ENCODE results near the gene GSG1.
"Not testable (repeated sequence)": the region's sequence is repeated elsewhere in the genome, so short reads cannot be mapped to it uniquely, and the experiment has no call there.

Gene GSG1

GRCh38 chr12:13091832-13092231, 11.6 kb downstream of the GSG1 start:
- no peak overlapping the region for H3K27ac ChIP-seq
- TF ChIP-seq, protein P1, sequence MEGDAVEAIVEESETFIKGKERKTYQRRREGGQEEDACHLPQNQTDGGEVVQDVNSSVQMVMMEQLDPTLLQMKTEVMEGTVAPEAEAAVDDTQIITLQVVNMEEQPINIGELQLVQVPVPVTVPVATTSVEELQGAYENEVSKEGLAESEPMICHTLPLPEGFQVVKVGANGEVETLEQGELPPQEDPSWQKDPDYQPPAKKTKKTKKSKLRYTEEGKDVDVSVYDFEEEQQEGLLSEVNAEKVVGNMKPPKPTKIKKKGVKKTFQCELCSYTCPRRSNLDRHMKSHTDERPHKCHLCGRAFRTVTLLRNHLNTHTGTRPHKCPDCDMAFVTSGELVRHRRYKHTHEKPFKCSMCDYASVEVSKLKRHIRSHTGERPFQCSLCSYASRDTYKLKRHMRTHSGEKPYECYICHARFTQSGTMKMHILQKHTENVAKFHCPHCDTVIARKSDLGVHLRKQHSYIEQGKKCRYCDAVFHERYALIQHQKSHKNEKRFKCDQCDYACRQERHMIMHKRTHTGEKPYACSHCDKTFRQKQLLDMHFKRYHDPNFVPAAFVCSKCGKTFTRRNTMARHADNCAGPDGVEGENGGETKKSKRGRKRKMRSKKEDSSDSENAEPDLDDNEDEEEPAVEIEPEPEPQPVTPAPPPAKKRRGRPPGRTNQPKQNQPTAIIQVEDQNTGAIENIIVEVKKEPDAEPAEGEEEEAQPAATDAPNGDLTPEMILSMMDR (IDR thresholded peaks at IDR 0.05), result no peak
- TF ChIP-seq ZFX (IDR thresholded peaks at IDR 0.05; ENCODE audit: borderline replicate concordance), result no peak

DNA sequence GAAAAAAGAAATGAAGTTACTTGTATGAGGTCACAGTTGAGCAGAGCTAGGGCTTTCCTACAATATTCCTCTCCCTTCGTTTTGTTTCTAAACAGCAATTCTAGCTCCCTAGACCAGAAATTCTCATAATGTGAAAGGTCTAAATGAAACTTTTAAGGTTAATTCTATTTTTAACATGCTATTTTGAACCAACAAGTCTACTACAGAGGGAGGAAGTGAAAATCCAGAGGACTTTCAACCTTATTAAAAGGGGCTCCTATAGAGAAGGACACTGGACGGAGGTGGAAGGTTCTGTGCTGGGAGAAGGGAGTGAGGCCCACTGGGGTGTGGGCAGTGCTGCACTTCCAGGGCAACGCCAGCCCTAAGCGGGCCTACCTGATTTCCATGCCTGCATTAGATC, 13.4 kb downstream of the GSG1 start:
- no peak overlapping the region for H3K27ac ChIP-seq
- TF ChIP-seq ZFX (IDR thresholded peaks at IDR 0.05; ENCODE audit: borderline replicate concordance), result no peak
- TF ChIP-seq, protein P1 (IDR thresholded peaks at IDR 0.05), result no peak

DNA sequence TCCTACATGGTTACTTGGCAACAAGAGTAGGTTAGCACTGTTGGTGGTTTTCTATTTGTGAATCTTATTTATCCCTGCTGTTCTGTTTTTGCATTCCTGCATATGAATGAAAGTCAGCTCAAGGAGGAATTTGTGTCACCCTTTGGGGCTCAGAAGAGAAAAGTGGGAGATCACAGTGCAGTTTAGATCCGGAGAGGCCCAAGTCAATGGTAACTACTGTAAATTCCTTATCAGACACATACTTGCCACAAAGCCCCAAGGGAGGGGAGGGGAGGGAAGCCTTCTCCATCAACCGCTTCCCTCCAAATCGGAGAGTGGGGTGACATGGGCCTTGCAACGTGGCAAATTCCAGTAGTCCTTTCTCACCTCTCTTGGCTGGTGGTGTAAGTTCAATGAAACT, 15.0 kb downstream of the GSG1 start:
- TF ChIP-seq, protein P1 (IDR thresholded peaks at IDR 0.05), result no peak
- no peak for TF ChIP-seq ZFX (IDR thresholded peaks at IDR 0.05; ENCODE audit: borderline replicate concordance)
- H3K27ac ChIP-seq, result no peak overlapping the region

DNA sequence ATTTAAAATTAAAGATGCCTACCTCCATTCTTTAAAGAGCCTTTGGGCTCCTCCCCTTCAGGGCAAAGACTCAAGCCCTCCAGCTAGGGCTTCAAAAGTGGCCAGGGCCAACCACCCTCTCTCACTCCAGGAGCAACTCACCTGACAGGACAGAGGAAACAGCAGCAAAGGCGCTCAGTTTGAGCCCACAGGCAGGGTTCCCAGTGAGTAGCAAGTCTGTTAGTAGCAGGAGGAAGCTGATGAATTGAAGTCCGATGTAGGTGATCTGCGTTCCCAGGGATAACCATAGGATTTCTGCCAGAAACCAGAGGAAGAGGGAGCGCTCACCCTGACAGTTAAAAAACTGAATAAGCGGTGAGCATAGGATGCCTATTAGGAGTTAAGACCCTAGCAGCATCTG, 15.7 kb downstream of the GSG1 start:
- H3K27ac ChIP-seq, result no peak overlapping the region
- TF ChIP-seq, protein P1 (IDR thresholded peaks at IDR 0.05), result no peak
- no peak for TF ChIP-seq ZFX (IDR thresholded peaks at IDR 0.05; ENCODE audit: borderline replicate concordance)

DNA sequence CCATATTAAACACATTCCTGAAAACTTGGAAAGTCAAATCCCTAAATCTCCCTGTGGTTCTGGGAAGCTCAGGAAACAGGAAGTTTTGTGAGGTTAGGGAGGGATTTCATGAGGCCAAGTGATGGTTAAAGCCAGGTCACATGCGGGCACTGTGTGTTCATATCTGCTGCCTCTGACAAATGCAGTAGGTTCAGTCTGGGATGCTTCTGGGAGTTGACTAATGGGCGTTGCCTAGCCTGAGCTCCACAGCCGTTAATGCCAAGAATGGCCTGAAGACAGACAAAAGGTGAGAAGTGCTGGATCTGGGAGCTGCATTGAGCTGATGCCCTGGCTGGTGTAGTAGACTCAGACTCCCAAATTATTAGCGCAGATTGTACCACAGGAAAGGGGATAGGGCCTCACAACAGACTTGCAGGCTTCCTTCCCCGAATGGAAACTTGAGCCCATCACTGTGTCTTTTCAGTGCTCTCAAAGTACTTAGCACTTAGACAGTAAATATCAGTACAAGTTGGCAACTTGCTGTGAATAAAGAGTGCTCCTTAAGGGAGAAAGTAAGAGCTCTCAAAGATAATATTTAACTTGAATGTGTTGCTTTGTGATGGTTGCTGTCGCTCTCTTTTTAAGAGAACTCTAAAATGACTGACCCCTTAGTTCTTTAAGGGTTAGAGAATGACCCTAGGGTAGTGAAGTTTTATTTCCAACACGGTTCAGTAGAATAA, 17.3 kb downstream of the GSG1 start:
- TF ChIP-seq ZFX (IDR thresholded peaks at IDR 0.05; ENCODE audit: borderline replicate concordance), result no peak
- TF ChIP-seq, protein P1 (IDR thresholded peaks at IDR 0.05), result no peak
- no peak overlapping the region for H3K27ac ChIP-seq

GRCh38 chr12:13084898-13085640, 18.4 kb downstream of the GSG1 start:
- no peak overlapping the region for H3K27ac ChIP-seq
- TF ChIP-seq ZFX (IDR thresholded peaks at IDR 0.05; ENCODE audit: borderline replicate concordance), result no peak

DNA sequence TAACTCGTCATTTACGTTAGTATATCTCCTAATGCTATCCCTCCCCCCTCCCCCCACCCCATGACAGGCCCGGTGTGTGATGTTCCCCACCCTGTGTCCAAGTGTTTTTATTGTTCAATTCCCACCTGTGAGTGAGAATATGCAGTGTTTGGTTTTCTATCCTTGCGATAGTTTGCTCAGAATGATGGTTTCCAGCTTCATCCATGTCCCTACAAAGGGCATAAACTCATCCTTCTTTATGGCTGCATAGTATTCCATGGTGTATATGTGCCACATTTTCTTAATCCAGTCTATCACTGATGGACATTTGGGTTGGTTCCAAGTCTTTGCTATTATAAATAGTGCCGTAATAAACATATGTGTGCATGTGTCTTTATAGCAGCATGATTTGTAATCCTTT, 19.8 kb downstream of the GSG1 start:
- H3K27ac ChIP-seq, result not testable (repeated sequence)

- H3K27ac ChIP-seq, result no peak overlapping the region
Observed at GRCh38 chr12:13082861-13083260, 20.6 kb downstream of the GSG1 start.

More at GRCh38 chr12:13082861-13083260, 20.6 kb downstream of the GSG1 start:
- TF ChIP-seq, protein P1 (IDR thresholded peaks at IDR 0.05), result no peak
- TF ChIP-seq ZFX (IDR thresholded peaks at IDR 0.05; ENCODE audit: borderline replicate concordance), result no peak

All from 22Rv1 (cell line).